ENCODE results near the gene TRIM17. TPM values are rescaled to one million over a fixed set of nuclear protein-coding genes. Genes with fewer than 3 reads are reported as not detected.

TRIM17 gene
- total and polyA plus RNA-seq, 9 of the 15 experiments (the other 6 are each of a cell fraction or from before 2014, with no cell fraction given), result not detected

DNA sequence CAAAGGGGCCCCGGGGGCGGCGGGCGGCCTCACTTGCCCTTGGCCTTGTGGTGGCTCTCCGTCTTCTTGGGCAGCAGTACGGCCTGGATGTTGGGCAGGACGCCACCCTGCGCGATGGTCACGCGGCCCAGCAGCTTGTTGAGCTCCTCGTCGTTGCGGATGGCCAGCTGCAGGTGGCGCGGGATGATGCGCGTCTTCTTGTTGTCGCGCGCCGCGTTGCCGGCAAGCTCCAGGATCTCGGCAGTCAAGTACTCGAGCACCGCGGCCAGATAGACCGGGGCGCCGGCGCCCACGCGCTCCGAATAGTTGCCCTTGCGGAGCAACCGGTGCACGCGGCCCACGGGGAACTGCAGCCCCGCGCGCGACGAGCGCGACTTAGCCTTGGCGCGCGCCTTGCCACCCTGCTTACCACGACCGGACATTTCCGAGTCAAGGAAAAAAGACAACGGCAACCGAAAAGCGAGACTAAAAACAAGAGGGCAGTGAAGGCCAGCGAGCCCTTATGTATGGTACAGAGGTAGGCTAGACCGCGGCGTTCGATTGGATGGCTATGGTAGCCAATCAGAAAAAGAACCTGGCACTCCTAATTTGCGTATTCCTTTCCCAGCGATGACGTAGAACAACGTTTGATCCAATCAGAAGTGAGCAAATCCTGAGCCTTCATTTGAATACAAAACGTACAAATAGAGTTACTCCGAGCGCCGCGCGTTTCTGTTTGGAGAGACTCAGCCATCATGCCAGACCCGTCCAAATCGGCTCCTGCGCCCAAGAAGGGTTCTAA lies 40.9 kb upstream of the TRIM17 start (continued):
- TF ChIP-seq, protein P1, sequence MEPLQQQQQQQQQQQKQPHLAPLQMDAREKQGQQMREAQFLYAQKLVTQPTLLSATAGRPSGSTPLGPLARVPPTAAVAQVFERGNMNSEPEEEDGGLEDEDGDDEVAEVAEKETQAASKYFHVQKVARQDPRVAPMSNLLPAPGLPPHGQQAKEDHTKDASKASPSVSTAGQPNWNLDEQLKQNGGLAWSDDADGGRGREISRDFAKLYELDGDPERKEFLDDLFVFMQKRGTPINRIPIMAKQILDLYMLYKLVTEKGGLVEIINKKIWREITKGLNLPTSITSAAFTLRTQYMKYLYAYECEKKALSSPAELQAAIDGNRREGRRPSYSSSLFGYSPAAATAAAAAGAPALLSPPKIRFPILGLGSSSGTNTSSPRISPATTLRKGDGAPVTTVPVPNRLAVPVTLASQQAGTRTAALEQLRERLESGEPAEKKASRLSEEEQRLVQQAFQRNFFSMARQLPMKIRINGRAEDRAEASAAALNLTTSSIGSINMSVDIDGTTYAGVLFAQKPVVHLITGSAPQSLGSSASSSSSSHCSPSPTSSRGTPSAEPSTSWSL (CRISPR knock-in tag; IDR thresholded peaks at IDR 0.05; ENCODE audit: borderline replicate concordance), result no peak
- TF ChIP-seq NONO (IDR thresholded peaks at IDR 0.05; ENCODE audit: low read depth in 2 of 2, low read length in 1 of 2) (peak; percentile 87 to 97), NR1H2 (CRISPR knock-in tag; IDR thresholded peaks at IDR 0.05) (no peak), SP2 (IDR thresholded peaks at IDR 0.05; ENCODE audit: extremely low read depth, low read depth, low read length, poor library complexity, severe bottlenecking) (no peak), IRF2 (CRISPR knock-in tag; IDR thresholded peaks at IDR 0.05) (no peak; the same call in 1 of the 2 replicates), SP1 (CRISPR knock-in tag; IDR thresholded peaks at IDR 0.05) (peak; percentile 91), SRSF7 (optimal IDR thresholded peaks at IDR 0.05; ENCODE audit: low read depth, low read length) (no peak), NELFE (IDR thresholded peaks at IDR 0.05; ENCODE audit: insufficient read depth, insufficient read length) (no peak), CHD2 (IDR thresholded peaks at IDR 0.05; ENCODE audit: low read depth, low read length) (no peak; the same call in none of the 2 replicates), SIX5 (IDR thresholded peaks at IDR 0.05; ENCODE audit: borderline replicate concordance in 1 of 2, insufficient read depth in 1 of 2, low read depth in 1 of 2, low read length in 2 of 2) (0 out of 4 replicates have a peak, but pooled peaks of 1 of the 2 experiments have one; percentile 9), NCOA1 (IDR thresholded peaks at IDR 0.05; ENCODE audit: low read depth) (peak; percentile 57; the same call in 1 of the 2 replicates), GABPA (tag; conservative IDR thresholded peaks at IDR 0.05; ENCODE audit: low read depth) (peak; percentile 32; the same call in 1 of the 2 replicates), PURB (CRISPR knock-in tag; IDR thresholded peaks at IDR 0.05; ENCODE audit: low read depth) (no peak), EP300 (IDR thresholded peaks at IDR 0.05; ENCODE audit: low read length) (no peak), ZNF717 (CRISPR knock-in tag; IDR thresholded peaks at IDR 0.05) (no peak), IFI16 (CRISPR knock-in tag; IDR thresholded peaks at IDR 0.05) (no peak), HEY1 (CRISPR knock-in tag; IDR thresholded peaks at IDR 0.05; ENCODE audit: borderline replicate concordance) (peak; percentile 78; the same call in 1 of the 2 replicates), ZNF57 (CRISPR knock-in tag; IDR thresholded peaks at IDR 0.05) (no peak), FIP1L1 (IDR thresholded peaks at IDR 0.05; ENCODE audit: low read depth, low read length, poor library complexity, severe bottlenecking) (peak; percentile 98), HCFC1 (IDR thresholded peaks at IDR 0.05; ENCODE audit: low read depth, low read length) (peak; percentile 65), ZNF324 (CRISPR knock-in tag; IDR thresholded peaks at IDR 0.05) (no peak)
- TF ChIP-seq, protein P2, sequence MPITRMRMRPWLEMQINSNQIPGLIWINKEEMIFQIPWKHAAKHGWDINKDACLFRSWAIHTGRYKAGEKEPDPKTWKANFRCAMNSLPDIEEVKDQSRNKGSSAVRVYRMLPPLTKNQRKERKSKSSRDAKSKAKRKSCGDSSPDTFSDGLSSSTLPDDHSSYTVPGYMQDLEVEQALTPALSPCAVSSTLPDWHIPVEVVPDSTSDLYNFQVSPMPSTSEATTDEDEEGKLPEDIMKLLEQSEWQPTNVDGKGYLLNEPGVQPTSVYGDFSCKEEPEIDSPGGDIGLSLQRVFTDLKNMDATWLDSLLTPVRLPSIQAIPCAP (CRISPR knock-in tag; IDR thresholded peaks at IDR 0.05; ENCODE audit: borderline replicate concordance), result peak; percentile 95
- TF ChIP-seq, protein P3, sequence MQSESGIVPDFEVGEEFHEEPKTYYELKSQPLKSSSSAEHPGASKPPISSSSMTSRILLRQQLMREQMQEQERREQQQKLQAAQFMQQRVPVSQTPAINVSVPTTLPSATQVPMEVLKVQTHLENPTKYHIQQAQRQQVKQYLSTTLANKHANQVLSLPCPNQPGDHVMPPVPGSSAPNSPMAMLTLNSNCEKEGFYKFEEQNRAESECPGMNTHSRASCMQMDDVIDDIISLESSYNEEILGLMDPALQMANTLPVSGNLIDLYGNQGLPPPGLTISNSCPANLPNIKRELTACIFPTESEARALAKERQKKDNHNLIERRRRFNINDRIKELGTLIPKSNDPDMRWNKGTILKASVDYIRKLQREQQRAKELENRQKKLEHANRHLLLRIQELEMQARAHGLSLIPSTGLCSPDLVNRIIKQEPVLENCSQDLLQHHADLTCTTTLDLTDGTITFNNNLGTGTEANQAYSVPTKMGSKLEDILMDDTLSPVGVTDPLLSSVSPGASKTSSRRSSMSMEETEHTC (IDR thresholded peaks at IDR 0.05), result peak; percentile 87
- TF ChIP-seq, protein P4, sequence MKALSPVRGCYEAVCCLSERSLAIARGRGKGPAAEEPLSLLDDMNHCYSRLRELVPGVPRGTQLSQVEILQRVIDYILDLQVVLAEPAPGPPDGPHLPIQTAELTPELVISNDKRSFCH (CRISPR knock-in tag; IDR thresholded peaks at IDR 0.05), result no peak
- TF ChIP-seq, protein P4 (tag; IDR thresholded peaks at IDR 0.05), result peak; percentile 80

All from K562 (cell line).